GM19328 (cell line): ENCODE data around the gene INPP4B.
"Not testable (repeated sequence)": the region's sequence is repeated elsewhere in the genome, so short reads cannot be mapped to it uniquely, and the experiment has no call there.

Experiments
- ATAC-seq: cut with Tn5 transposase; IDR thresholded peaks from one replicate; pipeline ENCODE4 v1.9.1; 2021; ENCODE audit warnings: mild to moderate bottlenecking, moderate library complexity; ENCODE audit not compliant: unreplicated experiment

Gene INPP4B

GRCh38 chr4:142687547-142688275 is 158.4 kb downstream of the INPP4B start:
- no peak for ATAC-seq

- ATAC-seq: no peak
Measured at GRCh38 chr4:142686081-142686480, 160.0 kb downstream of the INPP4B start.

DNA sequence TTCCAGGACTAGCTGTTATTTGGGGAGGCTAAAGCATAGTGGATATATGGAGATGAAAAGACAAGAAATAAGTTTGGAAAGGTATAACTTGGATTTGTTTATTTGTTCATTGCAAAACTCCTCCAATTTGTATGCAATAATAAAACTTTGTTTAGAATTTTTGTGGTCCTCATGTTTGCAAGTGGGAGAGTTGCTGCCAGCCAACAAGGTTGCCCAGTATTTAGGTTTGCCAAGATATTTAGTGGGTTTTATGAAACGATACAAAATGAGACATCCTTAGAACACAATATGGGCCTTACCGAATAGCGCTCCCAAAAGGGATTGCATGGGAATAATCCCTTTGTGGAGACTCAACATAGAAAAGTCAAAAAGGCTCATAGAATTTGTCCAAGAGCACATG is 162.1 kb downstream of the INPP4B start:
- no peak for ATAC-seq

DNA sequence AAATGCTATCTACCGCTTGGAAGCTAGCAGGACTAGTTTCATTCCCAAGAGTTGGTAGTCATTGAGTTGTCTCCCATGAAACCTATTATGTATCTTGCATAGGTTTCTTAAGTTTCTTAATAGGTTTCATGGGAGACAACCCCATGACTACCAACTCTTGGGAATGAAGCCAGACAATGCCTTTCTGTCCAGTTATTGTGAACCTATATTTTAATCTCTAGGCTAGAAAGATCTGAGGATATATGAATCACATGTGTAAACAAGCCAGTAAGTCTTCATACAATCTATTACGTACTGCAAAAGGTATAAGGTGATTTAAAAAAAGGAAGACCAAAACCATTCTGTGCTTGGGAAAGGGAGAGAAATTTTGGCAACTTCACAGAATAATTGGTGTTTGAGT is 162.6 kb downstream of the INPP4B start:
- ATAC-seq: no peak

- no peak for ATAC-seq
Measured at GRCh38 chr4:142671516-142671915, 174.6 kb downstream of the INPP4B start.

- ATAC-seq: no peak
Measured at GRCh38 chr4:142663828-142664227, 182.3 kb downstream of the INPP4B start.

GRCh38 chr4:142660728-142661127 is 185.4 kb downstream of the INPP4B start:
- no peak for ATAC-seq

- ATAC-seq: no peak
Measured at GRCh38 chr4:142656178-142656577, 189.9 kb downstream of the INPP4B start.

DNA sequence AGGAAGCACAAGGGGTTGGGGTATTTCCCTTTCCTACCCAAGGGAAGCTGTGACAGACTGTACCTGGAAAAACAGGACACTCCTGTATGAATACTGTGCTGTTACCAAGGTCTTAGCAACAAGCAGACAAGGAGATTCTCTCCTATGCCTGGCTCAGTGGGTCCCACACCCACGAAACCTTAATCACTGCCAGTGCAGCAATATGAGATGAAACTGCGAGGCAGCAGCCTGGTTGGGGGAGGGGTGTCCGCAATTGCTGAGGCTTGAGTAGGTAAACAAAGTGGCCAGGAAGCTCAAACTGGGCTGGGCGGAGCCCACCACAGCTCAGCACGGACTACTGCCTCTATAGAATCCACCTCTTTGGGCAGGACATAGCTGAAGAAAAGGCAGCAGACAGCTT is 197.7 kb downstream of the INPP4B start:
- no peak for ATAC-seq

DNA sequence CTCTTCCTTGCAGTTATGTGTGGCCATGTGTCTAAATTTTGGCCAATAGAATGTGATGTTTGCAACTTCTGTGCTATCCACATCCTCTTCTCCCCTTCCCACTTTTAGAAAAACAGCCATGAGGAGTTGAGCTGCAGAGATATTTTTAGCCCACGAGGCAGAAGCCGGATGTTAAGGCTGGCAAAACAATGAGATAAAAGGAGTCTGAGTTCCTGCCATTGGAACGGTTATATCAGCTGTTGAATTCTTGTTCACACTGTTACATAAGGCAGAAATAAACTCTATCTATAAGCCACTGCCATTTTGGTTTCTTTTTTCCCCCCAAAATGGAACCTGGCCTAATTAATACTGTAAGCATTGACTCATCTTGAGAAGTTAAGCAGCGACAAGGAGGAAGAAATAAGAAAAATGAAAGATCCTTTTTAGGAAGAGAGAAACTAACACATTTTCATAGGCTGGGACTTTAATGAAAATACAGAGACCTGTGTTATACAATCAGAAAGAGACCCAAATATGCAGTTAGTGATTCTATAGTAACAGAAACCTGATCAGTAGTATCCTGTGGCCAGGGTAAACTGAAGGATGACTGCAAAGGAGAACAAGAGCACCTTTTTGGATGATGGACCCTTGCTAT is 200.5 kb downstream of the INPP4B start:
- ATAC-seq: no peak

GRCh38 chr4:142644628-142645027 is 201.5 kb downstream of the INPP4B start:
- ATAC-seq: not testable (repeated sequence)

- no peak for ATAC-seq
Measured at GRCh38 chr4:142637614-142638013, 208.5 kb downstream of the INPP4B start.

DNA sequence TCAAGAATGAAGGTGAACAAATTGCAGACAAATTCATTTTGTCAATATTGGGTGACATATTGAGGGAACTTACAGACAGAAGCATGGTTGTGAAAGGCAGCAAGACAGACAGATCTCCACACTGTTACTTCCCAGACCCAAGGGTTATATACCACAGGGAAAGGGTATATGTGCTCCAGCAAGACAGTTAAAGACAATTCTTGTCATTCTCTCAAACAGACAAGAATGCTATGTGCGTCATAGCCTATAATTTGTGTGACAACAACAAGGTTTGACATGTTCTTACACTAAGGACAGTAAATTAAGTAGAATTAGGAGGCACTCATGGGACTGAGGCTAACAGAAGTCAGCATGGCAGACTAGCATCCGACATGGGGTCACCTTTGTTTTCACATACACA is 214.3 kb downstream of the INPP4B start:
- no peak for ATAC-seq

DNA sequence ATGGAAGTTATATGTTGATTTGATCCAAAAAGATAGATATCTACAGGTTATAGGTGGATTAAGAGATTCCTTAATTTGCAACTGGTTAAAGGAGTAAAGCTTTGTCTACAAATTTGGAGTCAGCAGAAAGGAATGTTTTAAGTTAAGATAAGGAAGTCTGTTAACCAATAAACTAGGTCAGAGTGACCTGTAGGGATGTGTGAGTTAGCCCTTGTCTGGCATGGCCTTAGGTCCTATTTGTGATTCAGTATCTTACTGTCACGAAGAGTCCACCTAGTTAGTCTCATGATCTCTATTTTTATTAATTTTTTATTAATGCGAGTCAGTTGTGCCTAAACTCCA is 230.8 kb downstream of the INPP4B start:
- ATAC-seq: no peak

DNA sequence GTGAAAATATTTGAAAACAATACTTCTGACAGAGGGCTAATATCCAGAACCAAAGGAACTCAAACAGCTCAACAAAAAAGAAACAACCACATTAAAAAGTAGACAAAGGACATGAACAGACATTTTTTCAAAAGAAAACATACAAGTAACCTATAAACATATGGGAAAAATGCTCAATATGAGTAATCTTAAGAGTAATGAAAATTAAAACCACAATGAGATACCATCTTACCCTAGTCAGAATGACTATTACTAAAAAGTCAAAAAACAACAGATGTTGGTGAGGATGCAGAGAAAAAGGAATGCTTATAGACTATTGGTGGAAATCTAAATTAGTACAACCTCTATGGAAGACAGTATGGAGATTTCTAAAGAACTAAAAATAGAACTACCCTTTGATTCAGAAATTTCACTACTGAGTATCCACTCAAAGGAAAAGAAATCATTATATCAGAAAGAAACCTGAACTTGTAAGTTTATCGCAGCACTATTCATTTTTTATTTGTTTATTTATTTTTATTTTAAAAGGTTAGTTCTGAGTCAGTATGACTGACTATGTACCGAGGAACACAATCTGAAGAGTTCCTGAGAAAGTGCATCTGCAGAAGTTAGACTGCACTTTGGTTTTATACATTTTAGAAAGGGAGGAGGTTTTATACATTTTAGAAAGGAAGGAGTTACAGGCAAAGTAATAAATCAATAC is 231.3 kb downstream of the INPP4B start:
- ATAC-seq: no peak

DNA sequence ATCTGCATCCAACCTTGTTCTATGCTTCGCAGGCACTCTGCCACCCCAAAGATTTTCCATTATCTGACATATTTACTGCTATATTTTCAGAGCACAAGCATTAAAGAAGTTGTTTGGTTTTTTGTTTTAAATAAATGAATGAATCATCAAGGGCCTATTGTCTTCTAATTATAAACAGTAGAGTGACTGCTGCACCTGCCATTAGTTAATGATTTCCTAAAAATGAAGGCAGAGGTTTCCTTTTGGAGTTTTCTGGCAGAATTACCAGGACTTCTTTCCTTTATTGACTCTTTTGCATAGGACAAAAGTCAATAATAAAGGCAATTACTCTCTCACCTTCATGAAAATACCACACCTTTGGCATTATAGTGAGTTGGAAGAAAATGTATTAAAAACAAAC is 238.1 kb downstream of the INPP4B start:
- ATAC-seq: no peak

- ATAC-seq: no peak
Measured at GRCh38 chr4:142600952-142601351, 245.1 kb downstream of the INPP4B start.

DNA sequence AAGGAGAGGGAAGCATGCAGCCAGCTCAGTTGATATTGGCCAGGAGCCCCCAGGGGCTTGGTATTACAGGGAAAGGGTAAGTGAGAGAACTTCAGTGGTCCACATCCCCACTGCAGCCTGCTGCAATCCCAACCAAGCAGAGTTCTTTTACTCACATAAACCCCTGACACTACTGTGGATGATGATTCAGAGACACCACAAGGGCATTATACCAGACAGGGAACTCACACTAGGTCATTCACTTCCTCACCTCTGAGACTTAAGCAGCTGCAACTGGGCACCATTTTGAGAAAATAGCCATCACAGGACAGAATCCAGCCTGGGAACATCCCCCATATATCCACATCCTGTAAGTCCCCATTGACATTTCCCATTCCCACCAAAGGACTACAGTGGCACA is 248.0 kb downstream of the INPP4B start:
- ATAC-seq: no peak

DNA sequence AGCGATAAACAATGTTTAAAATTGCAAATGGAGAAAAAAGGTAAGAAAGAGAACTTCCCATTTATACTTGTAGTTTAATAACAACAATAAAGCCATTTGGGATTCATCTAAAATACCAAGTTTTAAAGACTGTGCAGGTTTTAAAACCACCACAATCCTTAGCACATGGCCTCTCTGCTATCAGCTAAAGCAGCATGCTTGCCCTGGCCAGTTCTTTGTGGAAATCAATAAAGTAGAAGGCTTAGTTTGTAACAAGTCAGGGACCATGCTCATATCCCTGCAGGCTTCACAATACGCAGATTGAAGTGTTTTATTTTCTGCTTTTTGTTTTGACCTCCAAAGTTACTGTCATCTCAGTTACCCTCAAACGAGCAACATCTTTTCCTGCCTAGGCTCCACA is 249.5 kb downstream of the INPP4B start:
- ATAC-seq: no peak

- ATAC-seq: no peak
Measured at GRCh38 chr4:142596121-142596520, 250.0 kb downstream of the INPP4B start.

- no peak for ATAC-seq
Measured at GRCh38 chr4:142595222-142595871, 250.8 kb downstream of the INPP4B start.

- ATAC-seq: no peak
Measured at GRCh38 chr4:142585411-142585810, 260.7 kb downstream of the INPP4B start.
